Stimulated activated naive CD4-positive, alpha-beta T cell (primary cell): Measurements from ENCODE around the gene NDST3.
A peak's percentile ranks its signal among the peaks of the same experiment; 100 is the strongest.

Source experiments
- DNase-seq, 6 experiments: peaks; one replicate each; lab custom pipeline; 2025; lab: John Stamatoyannopoulos, UW

Gene NDST3

GRCh38 chr4:118034053-118034785 lies at the start of gene NDST3:
Gene NDST3, plus strand, starts transcription at chr4:118034486. Its CDS starts 19,425 bp downstream, at chr4:118053911.
- peak in 2 of 6 experiments; percentile 0 to 14 for DNase-seq

- DNase-seq, result no peak
These were observed 48.0 kb upstream of the NDST3 start for GRCh38 chr4:117986321-117986720.

DNA sequence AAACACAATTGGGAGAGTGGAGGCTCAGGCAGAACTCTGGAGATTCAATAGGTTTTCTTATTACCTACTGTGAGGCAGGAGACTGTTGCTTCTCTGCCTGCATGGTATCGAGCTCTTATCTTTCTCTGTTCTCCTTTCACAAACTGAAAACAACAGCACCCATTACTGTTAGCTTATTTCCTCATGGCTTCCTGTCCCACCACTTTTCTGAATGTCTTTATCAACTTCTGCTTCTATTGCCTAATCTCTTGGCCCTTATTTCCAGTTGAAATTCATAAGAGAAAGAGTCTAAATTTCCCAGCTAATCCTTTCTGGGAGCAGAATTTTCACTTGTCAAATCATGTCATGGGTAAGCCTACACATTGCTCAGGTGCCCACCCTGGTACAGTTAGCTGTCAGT lies 46.8 kb upstream of the NDST3 start:
- DNase-seq, result no peak

DNA sequence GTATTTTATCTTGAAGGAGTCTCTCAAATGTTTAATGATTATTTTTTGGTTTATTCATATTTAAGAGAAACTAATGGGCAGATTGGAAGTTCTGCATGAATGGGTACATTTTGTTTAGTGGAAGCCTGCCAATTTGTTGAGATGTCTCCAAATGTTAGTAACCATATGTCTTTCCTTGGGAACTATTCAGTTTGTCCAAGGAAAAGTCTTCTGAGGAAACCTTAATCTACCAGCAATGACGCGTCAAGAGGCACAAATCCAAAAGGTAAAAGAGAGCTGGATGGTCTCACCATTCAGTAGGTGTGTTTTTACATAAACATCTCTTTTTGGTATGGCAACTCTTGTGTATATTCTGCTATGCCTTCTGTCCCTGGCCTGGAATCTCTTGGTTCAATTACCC lies 37.4 kb upstream of the NDST3 start:
- no peak for DNase-seq

DNA sequence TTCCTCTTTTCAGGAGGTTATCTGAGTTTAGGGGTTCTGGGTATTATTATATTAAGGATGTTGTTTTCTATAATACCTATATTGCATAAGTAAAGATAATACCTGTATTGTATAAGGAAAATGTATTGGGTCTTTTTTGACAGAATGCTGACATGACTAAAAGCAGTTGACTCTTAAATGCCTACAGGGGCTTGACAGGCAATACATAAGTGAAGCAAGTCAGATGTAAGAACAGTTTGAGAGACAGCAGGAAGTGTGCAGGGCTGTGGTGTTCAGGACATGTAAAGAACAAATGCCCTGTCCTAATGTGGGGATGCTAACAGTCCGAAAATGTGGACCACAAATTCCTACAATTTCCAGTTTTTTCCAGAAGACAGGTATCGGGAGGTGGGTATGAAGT lies 30.2 kb upstream of the NDST3 start:
- DNase-seq, result no peak

DNA sequence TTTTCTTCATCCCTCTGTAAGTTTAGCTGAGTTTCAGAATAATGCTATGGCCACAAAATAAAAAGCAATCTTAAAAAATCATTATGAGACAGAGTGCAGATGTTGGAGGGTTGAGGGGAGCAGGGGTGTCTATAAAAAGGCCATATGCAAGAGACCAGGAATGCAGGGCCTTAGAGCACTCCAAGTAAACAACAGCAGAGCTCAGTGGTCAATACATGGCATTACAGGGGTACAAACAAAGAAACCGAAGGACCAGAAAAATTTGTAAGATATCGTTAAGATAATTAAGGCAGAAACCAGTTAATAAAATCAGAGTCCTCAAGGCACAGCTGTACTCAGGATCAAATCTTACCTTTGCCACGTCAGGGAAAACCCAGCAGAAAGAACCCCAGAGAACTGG lies 28.4 kb upstream of the NDST3 start:
- DNase-seq, result no peak

DNA sequence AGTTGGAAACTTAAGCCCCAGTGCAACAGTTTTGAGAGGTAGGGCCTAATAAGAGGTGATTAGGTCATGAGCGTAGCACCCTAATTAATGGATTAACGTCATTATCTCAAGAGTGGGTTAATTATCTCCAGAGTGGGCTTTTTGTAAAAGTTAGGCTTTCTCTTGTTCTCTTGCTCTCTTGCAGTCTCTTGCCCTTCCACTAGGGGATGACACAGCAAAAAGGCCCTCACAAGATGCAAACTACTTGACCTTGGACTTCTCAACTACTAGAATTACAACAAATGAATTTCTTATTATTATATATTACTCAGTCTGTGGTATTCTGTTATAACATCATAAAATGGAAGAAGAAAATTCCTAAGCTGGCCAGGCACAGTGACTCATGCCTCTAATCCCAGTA lies 22.1 kb upstream of the NDST3 start:
- DNase-seq, result no peak

DNA sequence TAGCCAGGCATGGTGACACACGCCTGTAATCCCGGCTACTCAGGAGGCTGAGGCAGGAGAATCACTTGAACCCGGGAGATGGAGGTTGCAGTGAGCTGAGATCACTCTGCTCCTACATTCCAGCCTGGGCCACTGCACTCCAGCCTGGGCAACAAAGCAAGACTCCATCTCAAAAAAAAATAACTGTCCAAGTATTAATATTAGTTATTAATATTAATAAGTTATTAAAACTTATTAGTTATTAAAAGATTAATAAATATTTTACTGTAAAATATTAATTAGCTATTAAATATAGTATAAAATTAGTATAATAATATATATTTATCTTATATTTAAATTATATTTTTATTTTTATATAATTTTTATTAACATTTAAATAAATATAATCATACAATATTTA lies 19.5 kb upstream of the NDST3 start:
- DNase-seq, result no peak

GRCh38 chr4:118018381-118019145 lies 15.7 kb upstream of the NDST3 start:
- DNase-seq, result no peak

GRCh38 chr4:118026806-118027205 lies 7.5 kb upstream of the NDST3 start:
- no peak for DNase-seq

- no peak for DNase-seq
These were observed 5.1 kb upstream of the NDST3 start for GRCh38 chr4:118029224-118029623.

DNA sequence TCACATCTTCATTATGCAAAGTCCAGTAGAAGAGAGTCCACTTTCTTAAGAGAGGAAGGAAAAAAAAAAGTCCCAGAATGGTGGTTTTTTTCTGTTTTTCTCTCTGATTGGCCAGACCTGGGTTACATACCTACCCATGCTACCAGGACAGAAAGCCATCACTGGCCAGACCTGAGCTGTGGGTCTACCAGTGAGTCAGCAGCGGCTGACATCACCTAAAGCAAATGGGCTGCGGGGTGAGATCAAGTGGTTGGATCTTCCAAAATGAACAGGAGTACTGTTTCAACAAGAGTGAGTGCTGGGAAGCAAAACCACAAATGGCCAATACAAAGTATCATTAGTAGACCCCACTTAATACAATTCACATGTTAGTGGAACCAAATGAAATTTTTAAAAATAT lies 1.6 kb upstream of the NDST3 start:
- DNase-seq, result no peak

GRCh38 chr4:118033148-118034052 lies 886 bp upstream of the NDST3 start:
- no peak for DNase-seq

GRCh38 chr4:118035309-118035708 lies 1.0 kb downstream of the NDST3 start:
- DNase-seq, result no peak

DNA sequence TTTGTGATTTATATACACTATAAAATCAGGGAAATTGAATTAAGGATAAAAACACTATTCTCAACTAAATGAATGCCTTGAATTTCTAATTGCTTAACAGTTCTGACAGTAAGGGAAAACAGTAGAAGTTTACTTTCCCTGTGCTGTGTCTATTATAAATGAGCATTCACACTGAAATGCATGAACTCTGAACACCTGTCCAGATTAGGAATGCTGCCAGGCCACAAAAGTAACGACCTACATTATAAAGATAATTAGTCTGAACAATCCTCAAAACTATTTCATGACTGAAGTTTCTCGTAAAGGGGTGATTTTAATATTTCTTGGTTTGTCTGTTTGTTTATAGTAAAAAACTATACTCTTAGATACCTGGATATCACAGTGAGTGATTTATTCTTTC lies 2.0 kb downstream of the NDST3 start:
- DNase-seq, result no peak

- DNase-seq, result peak in 1 of 6 experiments; percentile 0
These were observed 3.7 kb downstream of the NDST3 start for GRCh38 chr4:118037955-118038354.

DNA sequence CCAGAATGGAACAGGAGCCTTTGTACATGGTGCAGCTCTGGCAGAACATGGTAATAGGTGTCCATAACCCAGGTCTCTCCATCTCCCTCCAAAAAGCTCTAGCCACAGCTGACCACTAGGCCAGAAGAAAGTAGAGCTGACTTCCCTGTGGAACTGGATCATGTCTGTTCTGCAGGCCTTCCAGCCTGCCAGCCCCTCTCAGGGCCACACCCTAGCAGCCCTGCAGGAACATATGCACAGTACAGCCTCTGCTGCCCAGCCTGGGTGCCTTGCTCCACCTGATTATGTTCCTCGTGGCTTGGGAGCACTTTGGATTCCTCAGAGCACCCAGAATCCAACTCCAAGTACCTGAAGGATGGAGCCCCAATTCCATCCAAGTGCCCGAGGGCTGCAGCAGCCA lies 12.0 kb downstream of the NDST3 start:
- DNase-seq, result no peak

DNA sequence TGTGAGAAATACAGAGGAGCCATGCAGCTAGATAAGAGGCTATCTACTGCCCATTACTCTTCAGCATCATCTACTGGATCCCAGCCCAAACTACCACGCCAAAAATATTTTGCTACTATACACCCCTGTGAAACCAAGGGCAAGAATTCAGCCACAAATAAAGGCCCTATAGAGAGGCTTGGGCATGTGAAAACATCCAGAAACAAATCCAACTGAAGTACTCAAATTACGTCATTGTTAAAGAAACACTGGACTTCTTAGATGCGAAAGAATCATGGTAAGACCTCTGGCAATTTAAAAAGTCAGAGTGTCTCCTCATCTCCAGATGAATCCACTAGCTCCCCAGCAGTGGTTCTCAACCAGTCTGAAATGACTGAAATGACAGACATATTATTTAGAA lies 12.8 kb downstream of the NDST3 start:
- DNase-seq, result no peak

- DNase-seq, result no peak
These were observed 24.7 kb downstream of the NDST3 start for GRCh38 chr4:118058955-118059354.

GRCh38 chr4:118059397-118059796 lies 25.1 kb downstream of the NDST3 start:
- no peak for DNase-seq

GRCh38 chr4:118076958-118077766 lies 42.9 kb downstream of the NDST3 start:
- DNase-seq, result no peak

GRCh38 chr4:118077767-118078105 lies 43.5 kb downstream of the NDST3 start:
- no peak for DNase-seq
